MG63 (cell line): ENCODE data around the gene UBA1. TPM values are rescaled to one million over a fixed set of nuclear protein-coding genes. Genes with fewer than 3 reads are reported as not detected.

Experiments
- DNase-seq: peaks from one replicate; pipeline ENCODE4 v3.0.0-alpha.2; 2020
- H3K27me3 ChIP-seq: fragments of 250-450 bp; sonication (Bioruptor Pico); 2 replicates; pipeline ENCODE4 v1.5.1; 2020; ENCODE audit warnings: mild to moderate bottlenecking, moderate library complexity
- H3K36me3 ChIP-seq: fragments of 250-450 bp; sonication (Bioruptor Pico); 2 replicates; pipeline ENCODE4 v1.5.1; 2020; ENCODE audit warnings: mild to moderate bottlenecking, moderate library complexity
- H3K4me3 ChIP-seq: fragments of 250-450 bp; sonication (Bioruptor Pico); 2 replicates; pipeline ENCODE4 v1.5.1; 2020; ENCODE audit warnings: mild to moderate bottlenecking, moderate library complexity
- H3K9me3 ChIP-seq: fragments of 250-450 bp; sonication (Bioruptor Pico); 2 replicates; pipeline ENCODE4 v1.5.1; 2020; ENCODE audit warnings: mild to moderate bottlenecking, moderate library complexity
- total RNA-seq: library from RNA; depleted of rRNA; stranded (reverse); fragments of >200 nt; shearing (Covaris generic); gene quantifications from 2 replicates; pipeline ENCODE4 v1.2.3, GENCODE V29; 2014; ENCODE audit warnings: low replicate concordance

Gene UBA1
- total RNA-seq, 1 experiment from 2014 or later = 121 TPM

GRCh38 chrX:47164420-47164819, 29.2 kb upstream of the UBA1 start:
- H3K4me3 ChIP-seq = no peak overlapping the region
- H3K9me3 ChIP-seq = no peaks in the 10 kb centered on the region
- no peak for DNase-seq
- no peaks in the 10 kb centered on the region for H3K27me3 ChIP-seq
- H3K36me3 ChIP-seq = no peaks in the 10 kb centered on the region; the same call in none of the 2 replicates

- H3K9me3 ChIP-seq = no peaks in the 10 kb centered on the region
- no peaks in the 10 kb centered on the region; the same call in none of the 2 replicates for H3K36me3 ChIP-seq
- no peaks in the 10 kb centered on the region for H3K27me3 ChIP-seq
- H3K4me3 ChIP-seq = no peak overlapping the region
- no peak for DNase-seq
Observed at GRCh38 chrX:47166126-47166525, 27.5 kb upstream of the UBA1 start.

GRCh38 chrX:47168495-47169073, 25.0 kb upstream of the UBA1 start:
- DNase-seq = no peak
- no peaks in the 10 kb centered on the region for H3K9me3 ChIP-seq
- no peaks in the 10 kb centered on the region; the same call in 1 of the 2 replicates for H3K36me3 ChIP-seq
- no peaks in the 10 kb centered on the region for H3K27me3 ChIP-seq
- H3K4me3 ChIP-seq = no peak overlapping the region

DNA sequence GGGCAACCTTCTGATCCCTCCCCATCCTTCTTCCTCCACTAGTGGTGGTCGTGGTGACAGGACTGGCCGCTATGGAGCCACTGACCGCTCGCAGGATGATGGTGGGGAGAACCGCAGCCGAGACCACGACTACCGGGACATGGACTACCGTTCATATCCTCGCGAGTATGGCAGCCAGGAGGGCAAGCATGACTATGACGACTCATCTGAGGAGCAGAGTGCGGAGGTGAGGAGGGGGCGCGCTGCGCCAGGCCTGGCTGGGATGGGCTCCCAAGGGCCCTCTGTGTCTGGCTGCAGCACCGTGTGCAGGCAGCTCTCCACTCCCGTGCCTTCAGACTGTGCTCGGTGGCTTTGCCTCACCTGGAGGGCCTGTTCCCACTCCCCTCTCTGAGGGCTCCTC, 24.4 kb upstream of the UBA1 start:
- DNase-seq = no peak
- H3K27me3 ChIP-seq = no peaks in the 10 kb centered on the region
- H3K9me3 ChIP-seq = no peaks in the 10 kb centered on the region

GRCh38 chrX:47169726-47170515, 23.7 kb upstream of the UBA1 start:
- no peaks in the 10 kb centered on the region for H3K27me3 ChIP-seq
- H3K9me3 ChIP-seq = no peaks in the 10 kb centered on the region
- peak; percentile 43 for DNase-seq
- no peaks in the 10 kb centered on the region; the same call in 1 of the 2 replicates for H3K36me3 ChIP-seq
- H3K4me3 ChIP-seq = no peak overlapping the region

More for the DNA sequence above, 24.4 kb upstream of the UBA1 start:
- H3K4me3 ChIP-seq = no peak overlapping the region
- no peaks in the 10 kb centered on the region; the same call in 1 of the 2 replicates for H3K36me3 ChIP-seq

- Histone ChIP-seq H3K9me3 (no peaks in the 10 kb centered on the region), H3K27me3 (no peaks in the 10 kb centered on the region), H3K4me3 (no peak overlapping the region), H3K36me3 (no peaks in the 10 kb centered on the region; the same call in 1 of the 2 replicates)
- no peak for DNase-seq
Observed at GRCh38 chrX:47170861-47171692, 22.6 kb upstream of the UBA1 start.

DNA sequence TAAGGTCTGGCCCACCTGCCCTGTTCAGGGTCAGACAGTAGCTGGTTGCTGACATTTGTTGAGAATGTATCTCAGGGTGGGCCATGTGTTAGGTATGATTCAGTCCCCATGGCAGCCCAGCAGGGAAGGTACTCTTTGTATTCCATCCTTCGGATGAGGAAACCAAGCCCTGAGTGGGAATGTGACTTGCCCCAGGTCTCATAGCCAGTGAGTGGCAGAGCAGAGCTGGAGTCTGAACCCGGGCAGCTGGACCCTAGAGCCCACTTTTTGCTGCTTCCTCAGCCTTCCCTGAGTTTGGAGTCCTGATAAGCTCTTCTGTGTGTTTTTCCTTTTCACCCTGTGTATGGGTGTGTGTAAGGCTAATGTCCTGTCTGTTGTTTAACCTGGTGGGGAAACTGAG, 21.6 kb upstream of the UBA1 start:
- no peak for DNase-seq
- Histone ChIP-seq H3K36me3 (peaks cover 4% of the 10 kb centered on the region; the same call in 1 of the 2 replicates), H3K4me3 (no peak overlapping the region), H3K27me3 (no peaks in the 10 kb centered on the region), H3K9me3 (no peaks in the 10 kb centered on the region)

- Histone ChIP-seq H3K36me3 (peaks cover 4% of the 10 kb centered on the region; the same call in 1 of the 2 replicates), H3K4me3 (no peak overlapping the region), H3K9me3 (no peaks in the 10 kb centered on the region), H3K27me3 (no peaks in the 10 kb centered on the region)
- no peak for DNase-seq
Observed at GRCh38 chrX:47172549-47172948, 21.1 kb upstream of the UBA1 start.

GRCh38 chrX:47172971-47173792, 20.4 kb upstream of the UBA1 start:
- no peaks in the 10 kb centered on the region for H3K9me3 ChIP-seq
- H3K36me3 ChIP-seq = peaks cover 4% of the 10 kb centered on the region; the same call in 1 of the 2 replicates
- H3K27me3 ChIP-seq = no peaks in the 10 kb centered on the region
- H3K4me3 ChIP-seq = no peak overlapping the region
- no peak for DNase-seq

GRCh38 chrX:47174376-47174775, 19.3 kb upstream of the UBA1 start:
- H3K9me3 ChIP-seq = no peaks in the 10 kb centered on the region
- no peak for DNase-seq

GRCh38 chrX:47174846-47175587, 18.6 kb upstream of the UBA1 start:
- H3K27me3 ChIP-seq = no peaks in the 10 kb centered on the region
- H3K36me3 ChIP-seq = peaks cover 8% of the 10 kb centered on the region
- H3K9me3 ChIP-seq = no peaks in the 10 kb centered on the region
- no peak overlapping the region for H3K4me3 ChIP-seq
- no peak for DNase-seq

More at GRCh38 chrX:47174376-47174775, 19.3 kb upstream of the UBA1 start:
- H3K4me3 ChIP-seq = no peak overlapping the region
- H3K36me3 ChIP-seq = peaks cover 8% of the 10 kb centered on the region
- no peaks in the 10 kb centered on the region for H3K27me3 ChIP-seq

- Histone ChIP-seq H3K36me3 (peaks cover 8% of the 10 kb centered on the region; the same call in 1 of the 2 replicates), H3K27me3 (no peaks in the 10 kb centered on the region), H3K4me3 (no peak overlapping the region), H3K9me3 (no peaks in the 10 kb centered on the region)
- DNase-seq = no peak
Observed at GRCh38 chrX:47175588-47175980, 18.0 kb upstream of the UBA1 start.

- no peak for DNase-seq
- H3K36me3 ChIP-seq = peaks cover 8% of the 10 kb centered on the region; the same call in 1 of the 2 replicates
- no peaks in the 10 kb centered on the region for H3K9me3 ChIP-seq
- H3K4me3 ChIP-seq = no peak overlapping the region
- no peaks in the 10 kb centered on the region for H3K27me3 ChIP-seq
Observed at GRCh38 chrX:47176101-47176740, 17.4 kb upstream of the UBA1 start.

DNA sequence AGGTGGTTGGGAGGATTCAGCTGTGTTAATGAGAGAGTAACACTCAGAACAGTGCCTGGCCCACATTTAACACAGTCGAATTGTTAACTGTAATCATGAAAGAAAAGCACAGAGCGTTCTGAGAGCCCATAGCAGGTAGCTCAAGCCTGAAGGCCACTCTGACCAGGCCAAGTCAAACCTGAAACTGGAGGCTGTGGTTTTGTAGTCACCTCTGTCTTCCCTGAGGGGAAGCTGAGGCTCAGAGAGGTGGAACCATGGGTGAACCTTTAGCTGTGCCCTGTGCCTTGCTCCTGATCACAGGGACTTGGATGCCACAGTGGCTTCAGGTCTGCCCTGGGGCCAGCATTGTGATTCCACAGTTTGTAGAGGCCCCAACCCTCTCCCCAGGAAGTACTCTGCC, 16.6 kb upstream of the UBA1 start:
- H3K4me3 ChIP-seq = no peak overlapping the region
- H3K9me3 ChIP-seq = no peaks in the 10 kb centered on the region
- no peak for DNase-seq
- peaks cover 8% of the 10 kb centered on the region; the same call in 1 of the 2 replicates for H3K36me3 ChIP-seq
- H3K27me3 ChIP-seq = no peaks in the 10 kb centered on the region

DNA sequence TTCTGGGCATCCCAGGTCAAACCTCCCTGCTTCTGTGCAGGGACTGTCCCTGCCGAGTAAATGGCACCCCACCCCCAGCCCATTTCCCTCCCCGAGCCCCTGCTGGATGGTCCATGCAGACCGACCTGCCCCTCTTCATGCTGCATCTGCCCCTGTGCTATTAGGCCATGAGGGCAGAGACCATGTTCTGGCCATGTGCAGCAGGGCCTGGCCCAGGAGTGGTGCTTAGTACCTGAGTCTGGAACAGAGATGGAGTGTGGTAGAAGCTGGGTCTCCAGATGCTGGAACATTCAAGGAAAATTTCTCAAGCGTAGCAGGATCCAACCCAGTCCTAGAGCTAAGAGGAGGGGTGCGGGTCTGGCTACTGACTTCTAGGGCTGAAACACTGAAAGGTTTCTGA, 15.3 kb upstream of the UBA1 start:
- no peak for DNase-seq
- Histone ChIP-seq H3K4me3 (no peak overlapping the region), H3K9me3 (no peaks in the 10 kb centered on the region), H3K36me3 (peaks cover 8% of the 10 kb centered on the region; the same call in 1 of the 2 replicates), H3K27me3 (no peaks in the 10 kb centered on the region)
